ENCODE measurements around the gene PARP16.

The PARP16 gene, protein sequence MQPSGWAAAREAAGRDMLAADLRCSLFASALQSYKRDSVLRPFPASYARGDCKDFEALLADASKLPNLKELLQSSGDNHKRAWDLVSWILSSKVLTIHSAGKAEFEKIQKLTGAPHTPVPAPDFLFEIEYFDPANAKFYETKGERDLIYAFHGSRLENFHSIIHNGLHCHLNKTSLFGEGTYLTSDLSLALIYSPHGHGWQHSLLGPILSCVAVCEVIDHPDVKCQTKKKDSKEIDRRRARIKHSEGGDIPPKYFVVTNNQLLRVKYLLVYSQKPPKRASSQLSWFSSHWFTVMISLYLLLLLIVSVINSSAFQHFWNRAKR

DNA sequence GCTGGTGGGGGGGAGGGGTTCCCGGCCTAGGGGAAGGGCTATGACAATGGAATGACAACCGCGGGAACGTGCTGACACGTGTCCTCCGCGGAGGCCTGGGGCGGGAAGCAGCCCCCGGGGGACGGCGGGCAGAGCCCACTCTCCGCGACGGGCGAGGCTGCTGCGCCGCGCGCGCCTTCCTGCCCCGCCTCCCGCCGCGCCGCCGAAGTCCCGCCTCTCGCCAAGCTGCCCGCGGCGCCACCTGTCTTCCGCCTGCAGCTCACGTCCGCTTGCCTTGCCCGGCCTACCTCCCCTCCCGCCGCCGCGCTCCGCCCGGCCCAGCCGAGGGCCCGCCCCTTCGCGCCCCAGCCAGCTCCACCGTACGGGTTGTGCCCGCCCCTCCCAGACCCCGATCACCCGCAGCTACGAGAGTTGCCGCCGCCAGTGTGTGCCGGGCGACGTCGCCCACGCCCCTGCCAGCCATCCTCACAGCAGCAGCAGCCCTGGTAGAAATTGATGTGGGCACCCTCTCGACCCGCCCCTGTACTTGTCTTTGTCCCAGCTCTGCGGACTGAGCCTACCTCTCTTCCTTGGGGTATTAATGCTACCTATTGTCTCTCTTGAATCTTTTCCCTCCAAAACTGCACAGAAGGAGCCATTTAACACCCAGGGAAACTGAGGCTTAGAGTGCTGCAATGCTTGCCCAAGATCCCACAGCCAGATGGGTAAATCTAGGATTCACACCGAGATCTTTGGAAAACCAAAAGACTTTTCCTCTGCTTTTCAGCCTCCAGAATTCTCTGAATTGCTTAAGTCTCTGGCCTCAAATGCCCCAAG lies at the start of gene PARP16:
PARP16 (minus strand) TSS at position 180 of the 816 bp plus-strand sequence. CDS start 457 bp downstream, outside the sequence.
- TF ChIP-seq, protein P1, sequence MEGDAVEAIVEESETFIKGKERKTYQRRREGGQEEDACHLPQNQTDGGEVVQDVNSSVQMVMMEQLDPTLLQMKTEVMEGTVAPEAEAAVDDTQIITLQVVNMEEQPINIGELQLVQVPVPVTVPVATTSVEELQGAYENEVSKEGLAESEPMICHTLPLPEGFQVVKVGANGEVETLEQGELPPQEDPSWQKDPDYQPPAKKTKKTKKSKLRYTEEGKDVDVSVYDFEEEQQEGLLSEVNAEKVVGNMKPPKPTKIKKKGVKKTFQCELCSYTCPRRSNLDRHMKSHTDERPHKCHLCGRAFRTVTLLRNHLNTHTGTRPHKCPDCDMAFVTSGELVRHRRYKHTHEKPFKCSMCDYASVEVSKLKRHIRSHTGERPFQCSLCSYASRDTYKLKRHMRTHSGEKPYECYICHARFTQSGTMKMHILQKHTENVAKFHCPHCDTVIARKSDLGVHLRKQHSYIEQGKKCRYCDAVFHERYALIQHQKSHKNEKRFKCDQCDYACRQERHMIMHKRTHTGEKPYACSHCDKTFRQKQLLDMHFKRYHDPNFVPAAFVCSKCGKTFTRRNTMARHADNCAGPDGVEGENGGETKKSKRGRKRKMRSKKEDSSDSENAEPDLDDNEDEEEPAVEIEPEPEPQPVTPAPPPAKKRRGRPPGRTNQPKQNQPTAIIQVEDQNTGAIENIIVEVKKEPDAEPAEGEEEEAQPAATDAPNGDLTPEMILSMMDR (IDR thresholded peaks at IDR 0.05; ENCODE audit: low read depth, low read length), result 0 out of 2 replicates have a peak, but pooled peaks have one; percentile 3
- H3K4me3 ChIP-seq (ENCODE audit: low read depth, low read length), result peak within 1 kb of the TSS; percentile 63

DNA sequence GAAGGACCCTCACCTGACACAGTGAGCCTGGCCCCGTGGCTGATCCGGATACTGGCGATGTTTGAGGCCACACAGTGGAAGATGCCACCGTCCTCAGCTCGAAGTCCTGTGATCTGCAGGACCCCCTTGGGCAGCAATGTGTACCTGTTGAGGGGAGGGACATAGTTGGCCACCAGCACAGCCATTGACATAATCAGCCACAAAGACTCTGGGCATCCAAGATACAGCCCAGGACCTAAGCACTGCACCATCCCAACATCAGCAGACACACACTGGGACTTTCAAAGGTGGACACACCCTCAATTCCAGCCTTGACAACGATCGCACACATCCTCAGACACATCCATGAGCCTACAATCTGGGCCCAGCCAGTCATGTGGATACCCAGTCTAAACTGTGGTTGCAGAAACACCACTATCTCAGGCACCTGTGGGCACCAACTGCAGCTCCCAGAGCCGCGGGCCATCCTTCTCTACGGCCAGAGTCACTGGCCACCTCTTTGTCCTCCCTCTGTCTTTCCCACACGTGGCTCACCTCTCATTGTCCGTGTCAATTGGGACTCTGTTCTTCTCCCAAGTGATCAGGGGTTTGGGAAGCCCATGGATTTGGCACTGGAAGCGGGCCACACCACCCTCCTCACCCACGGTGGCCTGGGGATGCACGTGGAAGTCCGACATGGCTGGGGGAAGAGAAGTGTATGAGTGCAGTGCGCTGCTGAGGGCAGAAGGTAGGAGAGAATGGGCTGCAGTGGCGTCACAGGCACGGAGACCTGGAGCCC lies 48.8 kb upstream of the PARP16 start:
- no peak overlapping the region for H3K4me3 ChIP-seq (ENCODE audit: low read depth, low read length)
- TF ChIP-seq, protein P1 (IDR thresholded peaks at IDR 0.05; ENCODE audit: low read depth, low read length), result no peak

DNA sequence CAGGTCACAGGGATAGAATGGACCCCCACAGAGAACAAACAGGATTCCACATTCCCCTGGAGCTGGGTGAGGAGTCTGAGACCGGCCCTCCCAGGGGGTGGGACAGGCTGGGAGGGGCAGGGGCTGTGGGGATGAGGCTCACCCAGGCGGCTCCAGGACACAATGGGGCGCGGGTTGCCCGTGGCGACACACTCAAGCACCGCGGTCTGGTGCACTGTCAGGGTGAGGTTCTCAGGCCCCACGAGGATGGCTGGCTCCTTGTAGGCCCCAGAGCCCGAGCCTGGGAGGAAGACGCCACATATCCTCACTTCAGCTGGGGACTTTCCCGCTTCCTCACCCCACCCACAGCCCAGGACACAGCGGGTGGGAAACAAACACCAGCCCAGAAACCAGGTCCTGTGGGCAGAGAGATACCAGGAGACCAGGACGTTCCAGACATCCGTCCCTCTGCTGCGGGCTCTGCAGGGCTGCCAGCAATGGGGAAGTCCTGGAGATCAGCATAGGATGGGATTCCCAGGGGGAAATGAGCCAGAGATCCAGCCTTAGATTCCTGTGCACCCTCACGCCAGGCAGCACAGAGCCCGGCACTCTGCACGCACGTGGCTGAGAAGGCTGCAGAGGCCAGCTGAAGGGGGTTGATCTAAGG lies 48.0 kb upstream of the PARP16 start:
- H3K4me3 ChIP-seq (ENCODE audit: low read depth, low read length), result no peak overlapping the region
- TF ChIP-seq, protein P1 (IDR thresholded peaks at IDR 0.05; ENCODE audit: low read depth, low read length), result no peak

DNA sequence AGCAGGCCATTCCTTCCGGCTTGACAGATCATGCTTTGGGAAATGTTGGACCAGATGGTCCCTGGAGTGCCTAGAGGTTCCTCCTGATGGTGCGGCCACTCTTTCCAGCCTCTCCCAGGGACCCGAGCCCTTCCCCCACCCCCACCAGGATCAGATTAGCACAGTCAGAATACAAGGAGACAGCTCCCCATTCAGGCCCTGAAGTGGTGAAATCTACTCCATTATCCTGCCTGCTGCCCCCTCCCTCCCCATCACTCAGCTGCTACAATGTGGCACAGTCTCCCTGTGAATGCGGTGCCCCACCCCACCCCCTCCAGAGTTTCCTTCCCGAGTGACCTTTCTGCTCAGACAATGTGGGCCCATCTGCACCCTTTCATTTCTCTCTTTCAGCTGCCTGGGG lies 47.2 kb upstream of the PARP16 start:
- TF ChIP-seq, protein P1 (IDR thresholded peaks at IDR 0.05; ENCODE audit: low read depth, low read length), result no peak
- H3K4me3 ChIP-seq (ENCODE audit: low read depth, low read length), result no peak overlapping the region

DNA sequence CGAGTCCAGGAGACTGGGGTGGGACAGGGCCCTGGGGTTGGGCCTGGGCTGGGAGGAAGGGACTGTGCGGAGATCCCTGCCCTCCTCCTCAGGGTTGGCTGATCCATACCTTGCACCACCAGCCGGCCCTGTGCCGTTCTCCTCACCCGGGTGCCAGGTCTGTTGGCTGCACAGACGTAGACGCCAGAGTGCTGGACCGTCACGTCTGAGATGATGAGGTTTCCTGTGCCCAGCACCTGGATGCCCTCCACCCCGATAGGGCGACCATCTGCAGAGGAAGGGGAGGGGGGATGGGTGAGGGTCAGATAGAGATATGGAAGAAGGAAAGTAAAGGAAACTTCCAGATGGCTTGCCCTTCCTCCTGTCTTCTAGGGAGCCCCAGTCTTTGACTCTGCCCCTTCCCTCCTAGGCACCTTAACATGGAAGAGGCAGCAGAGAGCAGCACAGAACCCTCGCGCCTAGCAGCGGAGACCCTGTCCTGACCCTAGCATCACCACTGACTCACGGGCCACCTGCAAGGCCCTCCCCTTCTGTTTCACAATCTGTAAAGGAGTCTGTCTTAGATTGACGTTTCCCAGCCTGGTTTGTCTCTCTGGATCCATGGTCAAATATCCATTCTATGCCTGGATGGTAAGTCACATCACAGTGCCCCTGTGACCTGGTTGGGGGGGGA lies 46.6 kb upstream of the PARP16 start:
- TF ChIP-seq, protein P1 (IDR thresholded peaks at IDR 0.05; ENCODE audit: low read depth, low read length), result no peak
- H3K4me3 ChIP-seq (ENCODE audit: low read depth, low read length), result no peak overlapping the region

DNA sequence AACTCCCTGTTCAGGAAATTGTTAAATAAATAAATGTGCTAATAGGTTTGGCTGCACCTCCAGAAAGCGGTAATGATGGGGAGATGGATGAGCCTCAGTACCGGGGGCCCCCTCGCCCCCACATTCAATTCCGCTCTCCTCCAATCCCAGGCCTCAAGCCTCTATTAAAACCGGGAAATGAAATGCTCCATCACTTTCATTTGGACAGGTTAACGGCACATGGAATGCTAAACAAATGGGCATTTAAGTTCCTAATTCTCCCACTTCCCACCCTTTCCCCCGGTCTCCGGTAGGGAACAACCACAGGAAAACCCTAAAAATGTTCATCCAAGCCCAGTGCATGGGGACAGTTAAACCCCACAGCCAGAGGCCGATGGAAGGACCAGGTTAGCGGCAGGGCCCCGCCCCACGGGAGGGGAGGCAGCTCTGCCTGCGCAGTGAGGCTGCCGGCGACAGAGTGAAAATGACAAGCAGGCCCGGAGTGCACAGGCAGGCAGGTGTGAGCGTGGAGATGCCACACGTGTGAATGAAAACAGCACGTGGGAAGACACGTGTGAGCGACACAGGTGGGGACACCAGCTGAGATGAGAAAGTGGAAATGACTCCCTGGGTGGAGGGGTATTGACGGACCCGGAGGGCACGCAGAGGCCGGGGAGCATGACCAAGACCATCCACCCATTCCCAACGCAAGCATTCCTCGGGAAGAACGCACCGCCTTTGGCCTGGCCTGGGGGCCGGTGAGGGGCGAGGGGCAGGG lies 45.9 kb upstream of the PARP16 start:
- TF ChIP-seq, protein P1 (IDR thresholded peaks at IDR 0.05; ENCODE audit: low read depth, low read length), result no peak
- no peak overlapping the region for H3K4me3 ChIP-seq (ENCODE audit: low read depth, low read length)
